ENCODE measurements around the gene PTPRF. TPM values are rescaled to one million over a fixed set of nuclear protein-coding genes. Genes with fewer than 3 reads are reported as not detected.

PTPRF gene
- 34.4 and 42.6 TPM in 2 replicates for total RNA-seq

DNA sequence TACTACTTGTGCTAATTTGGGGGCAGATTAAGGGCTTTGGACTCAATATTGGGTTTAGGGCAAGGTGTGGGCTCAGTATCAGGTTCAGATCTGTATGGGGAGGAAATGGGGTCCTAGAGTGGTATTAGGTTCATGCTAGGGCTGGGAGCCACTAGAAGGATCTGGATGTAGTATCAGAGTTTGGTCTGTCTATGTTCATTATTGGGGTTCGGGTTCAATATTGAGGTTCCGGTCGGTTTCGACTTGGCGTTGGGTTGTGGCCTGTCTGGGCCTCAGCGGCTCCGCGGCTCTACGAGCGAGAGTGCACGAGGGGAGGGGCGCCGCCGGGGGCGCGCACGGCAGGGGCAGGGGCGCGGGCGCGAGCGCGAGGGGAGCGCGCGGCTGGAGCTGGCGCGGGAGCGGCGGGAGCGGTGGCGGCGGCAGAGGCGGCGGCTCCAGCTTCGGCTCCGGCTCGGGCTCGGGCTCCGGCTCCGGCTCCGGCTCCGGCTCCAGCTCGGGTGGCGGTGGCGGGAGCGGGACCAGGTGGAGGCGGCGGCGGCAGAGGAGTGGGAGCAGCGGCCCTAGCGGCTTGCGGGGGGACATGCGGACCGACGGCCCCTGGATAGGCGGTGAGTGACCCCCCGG lies at the start of gene PTPRF:
Gene PTPRF, plus strand, starts transcription at position 401 of the 624 bp plus-strand sequence. CDS start 14,193 bp downstream, outside the sequence.

Other genes starting within 250 kb of the PTPRF start
- not detected in 2 replicates for gene C1orf210, start 245.3 kb upstream of the PTPRF start, total RNA-seq
- 0.14 and 1.2 TPM in 2 replicates for gene TIE1, start 229.9 kb upstream of the PTPRF start, total RNA-seq
- gene MPL, start 193.1 kb upstream of the PTPRF start, total RNA-seq, result not detected in 2 replicates
- 6.7 and 8.7 TPM in 2 replicates for gene CDC20, start 171.9 kb upstream of the PTPRF start, total RNA-seq
- 43.7 and 48.6 TPM in 2 replicates for gene ELOVL1, start 162.9 kb upstream of the PTPRF start, total RNA-seq
- 64.2 and 86.8 TPM in 2 replicates for gene MED8, start 141.1 kb upstream of the PTPRF start, total RNA-seq
- gene SZT2, start 141.0 kb upstream of the PTPRF start, total RNA-seq, result 19.2 and 28.7 TPM in 2 replicates
- gene HYI, start 77.0 kb upstream of the PTPRF start, total RNA-seq, result 26.6 and 42.8 TPM in 2 replicates
- 38.6 and 41.5 TPM in 2 replicates for gene KDM4A, start 119.3 kb downstream of the PTPRF start, total RNA-seq
- gene ST3GAL3, start 176.7 kb downstream of the PTPRF start, total RNA-seq, result 16.1 and 25.0 TPM in 2 replicates

All from smooth muscle cell of bladder (primary cell).